BJ (cell line): Measurements from ENCODE around the gene NCF4. TPM values are rescaled to one million over a fixed set of nuclear protein-coding genes. Genes with fewer than 3 reads are reported as not detected.

Experiments
- CTCF ChIA-PET: fragments of 350-600 bp; formaldehyde crosslinking; extraction: SDS; loops from one replicate; lab custom pipeline; 2021; ENCODE audit warnings: antibody characterized with exemption, inconsistent platforms; lab: Yijun Ruan, JAX
- POLR2A ChIA-PET: fragments of 300-600 bp; sonication (Branson Sonifier 250); formaldehyde crosslinking; extraction: SDS; loops from one replicate; lab custom pipeline; 2021; ENCODE audit warnings: antibody characterized with exemption; lab: Charles Lee
- DNase-seq: peaks from one replicate; pipeline ENCODE4 v3.0.0-alpha.2; 2011; ENCODE audit warnings: low read depth
- H3K27me3 ChIP-seq: 2 replicates; pipeline ENCODE4 v1.6.0; 2011; ENCODE audit warnings: low read length; ENCODE audit not compliant: control insufficient read depth, insufficient read depth
- H3K36me3 ChIP-seq: 2 replicates; pipeline ENCODE4 v1.5.1; 2011; ENCODE audit warnings: low read length; ENCODE audit not compliant: control insufficient read depth, insufficient read depth
- H3K4me3 ChIP-seq: 2 replicates; pipeline ENCODE4 v1.5.1; 2011; ENCODE audit warnings: low read depth, mild to moderate bottlenecking, control low read depth, low read length
- CTCF ChIP-seq: IDR thresholded peaks from 2 replicates; pipeline ENCODE4 v1.5.1; 2011; ENCODE audit warnings: low read depth, mild to moderate bottlenecking, control low read depth, inconsistent platforms, low read length, moderate library complexity; ENCODE audit not compliant: insufficient read depth
- polyA plus RNA-seq: library from polyadenylated mRNA; depleted of rRNA; stranded (reverse); fragments of >200 nt; gene quantifications from 2 replicates; pipeline ENCODE4 v1.2.3, GENCODE V29; 2011

Gene NCF4
- polyA plus RNA-seq, 1 experiment, result not detected

- H3K27me3 ChIP-seq, result no peaks in the 10 kb centered on the region; the same call in 1 of the 2 replicates
- no peaks in the 10 kb centered on the region for H3K36me3 ChIP-seq
- CTCF ChIA-PET, result interaction anchor here (1.0 to 1.4 kb wide), 2 partner anchors 9 to 29 kb away, joined by 3 read pairs; no protein-coding TSS in a partner anchor
- TF ChIP-seq CTCF, result no peak
- no peak overlapping the region for H3K4me3 ChIP-seq
- no peak for DNase-seq
- POLR2A ChIA-PET, result no interaction called here
Measured at GRCh38 chr22:36885474-36885873, 24.7 kb downstream of the NCF4 start.

- CTCF ChIA-PET, result interaction anchor here (1.4 kb wide), 1 partner anchor 30 kb away, joined by 3 read pairs; no protein-coding TSS in a partner anchor
- Histone ChIP-seq H3K27me3 (no peaks in the 10 kb centered on the region; the same call in 1 of the 2 replicates), H3K4me3 (no peak overlapping the region), H3K36me3 (no peaks in the 10 kb centered on the region)
- POLR2A ChIA-PET, result no interaction called here
- DNase-seq, result no peak
- TF ChIP-seq CTCF, result no peak
Measured at GRCh38 chr22:36886016-36886415, 25.2 kb downstream of the NCF4 start.

GRCh38 chr22:36887162-36887561, 26.4 kb downstream of the NCF4 start:
- no peak for DNase-seq
- no peak for TF ChIP-seq CTCF
- H3K4me3 ChIP-seq, result no peak overlapping the region
- ChIA-PET CTCF (interaction anchor here (0.6 to 1.4 kb wide), 2 partner anchors 18 to 31 kb away, joined by 3 to 5 read pairs; no protein-coding TSS in a partner anchor), POLR2A (no interaction called here)
- H3K36me3 ChIP-seq, result no peaks in the 10 kb centered on the region
- no peaks in the 10 kb centered on the region; the same call in 1 of the 2 replicates for H3K27me3 ChIP-seq

GRCh38 chr22:36891646-36892045, 30.8 kb downstream of the NCF4 start:
- Histone ChIP-seq H3K27me3 (no peaks in the 10 kb centered on the region), H3K36me3 (no peaks in the 10 kb centered on the region), H3K4me3 (no peak overlapping the region)
- TF ChIP-seq CTCF, result no peak
- no peak for DNase-seq
- CTCF ChIA-PET, result interaction anchor here (1.0 to 2.3 kb wide), 2 partner anchors 35 to 86 kb away, joined by 3 to 8 read pairs; no protein-coding TSS in a partner anchor
- POLR2A ChIA-PET, result no interaction called here

- no peak for TF ChIP-seq CTCF
- H3K36me3 ChIP-seq, result no peaks in the 10 kb centered on the region
- ChIA-PET POLR2A (no interaction called here), CTCF (interaction anchor here (2.3 kb wide), 1 partner anchor 36 kb away, joined by 8 read pairs; no protein-coding TSS in a partner anchor)
- no peaks in the 10 kb centered on the region for H3K27me3 ChIP-seq
- no peak for DNase-seq
- no peak overlapping the region for H3K4me3 ChIP-seq
Measured at GRCh38 chr22:36892292-36892691, 31.5 kb downstream of the NCF4 start.
